Measurements from ENCODE around the gene ZBTB2. TPM values are rescaled to one million over a fixed set of nuclear protein-coding genes. Genes with fewer than 3 reads are reported as not detected.

Gene ZBTB2
- total and polyA plus RNA-seq, 10 of the 15 experiments (the other 5 are each of a cell fraction or from before 2014, with no cell fraction given) = 4.2 to 21.9 (median 15.0) TPM

DNA sequence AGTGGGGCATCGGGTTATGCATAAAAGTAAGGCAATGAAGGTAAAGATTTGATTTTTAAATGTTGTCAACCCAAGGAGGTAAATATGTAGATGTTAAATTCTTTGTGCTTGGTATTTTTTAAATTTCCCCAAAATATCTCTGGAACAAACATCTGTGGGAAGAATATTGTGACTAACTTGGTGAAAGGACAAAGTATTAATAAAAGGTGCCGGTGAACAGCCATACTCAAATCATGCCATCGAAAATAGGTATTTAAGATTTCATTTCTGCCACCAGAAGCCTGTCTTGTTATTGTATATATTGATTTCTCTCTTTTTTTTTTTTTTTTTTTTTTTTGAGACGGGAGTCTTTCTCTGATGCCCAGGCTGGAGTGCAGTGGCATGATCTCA lies 12.6 kb upstream of the ZBTB2 start (continued):
- TF ChIP-seq MAX (IDR thresholded peaks at IDR 0.05; ENCODE audit: low read depth, low read length) (no peak), KDM1A (IDR thresholded peaks at IDR 0.05; ENCODE audit: borderline replicate concordance) (no peak), LARP7 (IDR thresholded peaks at IDR 0.05) (no peak), FOS (IDR thresholded peaks at IDR 0.05; ENCODE audit: borderline replicate concordance, extremely low read depth, insufficient read length) (no peak), POLR2AphosphoS2 (IDR thresholded peaks at IDR 0.05; ENCODE audit: low read depth, low read length) (no peak)
- TF ChIP-seq, protein P1, sequence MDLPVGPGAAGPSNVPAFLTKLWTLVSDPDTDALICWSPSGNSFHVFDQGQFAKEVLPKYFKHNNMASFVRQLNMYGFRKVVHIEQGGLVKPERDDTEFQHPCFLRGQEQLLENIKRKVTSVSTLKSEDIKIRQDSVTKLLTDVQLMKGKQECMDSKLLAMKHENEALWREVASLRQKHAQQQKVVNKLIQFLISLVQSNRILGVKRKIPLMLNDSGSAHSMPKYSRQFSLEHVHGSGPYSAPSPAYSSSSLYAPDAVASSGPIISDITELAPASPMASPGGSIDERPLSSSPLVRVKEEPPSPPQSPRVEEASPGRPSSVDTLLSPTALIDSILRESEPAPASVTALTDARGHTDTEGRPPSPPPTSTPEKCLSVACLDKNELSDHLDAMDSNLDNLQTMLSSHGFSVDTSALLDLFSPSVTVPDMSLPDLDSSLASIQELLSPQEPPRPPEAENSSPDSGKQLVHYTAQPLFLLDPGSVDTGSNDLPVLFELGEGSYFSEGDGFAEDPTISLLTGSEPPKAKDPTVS (IDR thresholded peaks at IDR 0.05; ENCODE audit: low read depth, low read length) = no peak

DNA sequence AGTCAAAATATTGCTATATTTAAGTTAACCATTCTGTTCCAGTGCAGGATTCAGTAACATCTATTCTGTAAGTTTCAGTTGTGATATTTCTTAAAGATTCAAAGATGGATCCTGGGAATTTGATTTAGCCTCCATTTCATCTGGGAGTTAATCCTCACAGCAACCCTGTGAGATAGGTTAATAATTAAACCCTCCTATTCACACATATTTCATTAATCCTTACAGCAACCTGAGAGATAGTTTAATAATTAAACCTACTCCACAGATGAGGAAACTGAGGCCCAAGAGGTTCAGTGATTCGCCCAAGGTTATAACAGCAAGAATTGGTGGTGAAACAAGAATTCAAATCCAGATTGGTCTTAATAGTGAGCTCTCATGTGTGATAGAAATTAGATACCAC lies 10.9 kb upstream of the ZBTB2 start:
- TF ChIP-seq HDAC2 (IDR thresholded peaks at IDR 0.05) (no peak), SMARCA5 (IDR thresholded peaks at IDR 0.05) (no peak), SP1 (IDR thresholded peaks at IDR 0.05; ENCODE audit: low read depth, low read length) (no peak), MYC (IDR thresholded peaks at IDR 0.05; ENCODE audit: insufficient read depth, insufficient read length, insufficient replicate concordance, low read length, severe bottlenecking) (no peak), MAX (IDR thresholded peaks at IDR 0.05; ENCODE audit: low read depth, low read length) (no peak), ZBTB4 (CRISPR knock-in tag; IDR thresholded peaks at IDR 0.05) (no peak)
- Histone ChIP-seq H3K36me3 (ENCODE audit: control insufficient read depth in 2 of 2, insufficient read depth in 2 of 2, low read length in 1 of 2) (peaks cover 2 to 8% of the 10 kb centered on the region in 2 experiments; a peak in 2 of 4 replicates), H3K9me3 (replicated peaks; ENCODE audit: control insufficient read depth, insufficient read depth, low read length) (no peaks in the 10 kb centered on the region; the same call in 2 of the 3 replicates), H3K79me2 (ENCODE audit: control insufficient read depth, insufficient read depth, low read length) (peaks cover 55% of the 10 kb centered on the region), H3K4me2 (ENCODE audit: control insufficient read depth, insufficient read depth) (no peak overlapping the region), H3K4me1 (ENCODE audit: control insufficient read depth, insufficient read depth, low read length) (no peaks in the 10 kb centered on the region), H3K4me3 (no peak overlapping the region), H3K9ac (ENCODE audit: control insufficient read depth, insufficient read depth, low read length) (no peak overlapping the region), H3K27me3 (replicated peaks in 1 of 2; ENCODE audit: control insufficient read depth in 2 of 2, insufficient read depth in 2 of 2, low read length in 1 of 2) (no peaks in the 10 kb centered on the region), H4K20me1 (ENCODE audit: control insufficient read depth, insufficient read depth) (no peaks in the 10 kb centered on the region), H2AFZ (ENCODE audit: control insufficient read depth, low read depth, low read length) (no peak overlapping the region), H3K27ac (ENCODE audit: control insufficient read depth, insufficient read depth) (no peak overlapping the region)
- FAIRE-seq (no peak), DNase-seq (ENCODE audit: low read depth, low spot score) (no peak), ATAC-seq (no peak)
- SMC1A ChIA-PET (ENCODE audit: uncharacterized antibody, unreplicated experiment) = interaction anchor here (0.7 kb wide), 1 partner anchor 69 kb away, joined by 3 read pairs; no protein-coding TSS in a partner anchor
- RAD21 ChIA-PET (ENCODE audit: unreplicated experiment) = no interaction called here
- CTCF ChIA-PET = interaction anchor here (0.9 to 1.2 kb wide), 2 partner anchors 9 to 34 kb away, joined by 3 to 5 read pairs; no protein-coding TSS in a partner anchor
- WGBS (ENCODE audit: insufficient coverage, insufficient replicate concordance, low lambda C conversion rate, missing lambda C conversion rate) = 100% methylated on average over 1 of the region's 1 CpG
- intact Hi-C loops (cut with micrococcal nuclease; ENCODE audit: unreplicated experiment) = no loop called here
- in situ Hi-C loops (cut with MboI) = no loop called here
- BruUV-seq (replicated peaks) = no TSS peak
- POLR2A ChIA-PET = no interaction called here
